Glutamatergic neuron (in vitro differentiated cells): ENCODE measurements around the gene NEURL1B. TPM values are rescaled to one million over a fixed set of nuclear protein-coding genes. Genes with fewer than 3 reads are reported as not detected.

ENCODE experiments used
- DNase-seq: peaks from one replicate; pipeline ENCODE4 v3.0.0; 2022
- H3K27ac Mint-ChIP-seq: one replicate; pipeline ENCODE4 v1.8.0; 2020; ENCODE audit warnings: mild to moderate bottlenecking, mixed read lengths, inconsistent platforms; ENCODE audit not compliant: unreplicated experiment
- H3K27me3 Mint-ChIP-seq: one replicate; pipeline ENCODE4 v1.8.0; 2020; ENCODE audit warnings: mild to moderate bottlenecking, moderate library complexity, mixed read lengths, inconsistent platforms; ENCODE audit not compliant: unreplicated experiment
- H3K36me3 Mint-ChIP-seq: one replicate; pipeline ENCODE4 v1.8.0; 2020; ENCODE audit warnings: mild to moderate bottlenecking, mixed read lengths, inconsistent platforms; ENCODE audit not compliant: unreplicated experiment
- H3K4me1 Mint-ChIP-seq: one replicate; pipeline ENCODE4 v1.8.0; 2020; ENCODE audit warnings: mild to moderate bottlenecking, low read depth, mixed read lengths, inconsistent platforms; ENCODE audit not compliant: unreplicated experiment
- H3K4me3 Mint-ChIP-seq: one replicate; pipeline ENCODE4 v1.8.0; 2020; ENCODE audit warnings: mild to moderate bottlenecking, mixed read lengths, inconsistent platforms; ENCODE audit not compliant: unreplicated experiment
- H3K9me3 Mint-ChIP-seq: one replicate; pipeline ENCODE4 v1.8.0; 2020; ENCODE audit warnings: mild to moderate bottlenecking, moderate library complexity, mixed read lengths, inconsistent platforms; ENCODE audit not compliant: unreplicated experiment
- long read RNA-seq: library from polyadenylated mRNA; unstranded; transcript quantifications from one replicate; pipeline ENCODE4 v2.0.0, GENCODE V29; 2020; ENCODE audit not compliant: unreplicated experiment
- total RNA-seq: library from RNA; stranded (reverse); fragmentation: NEBNext Ultra II Directional; extraction: Animal tissue kit (Norgen Biotek cat#: 25700); gene quantifications from one replicate; pipeline ENCODE4 v1.2.1, GENCODE V29; 2021; ENCODE audit not compliant: unreplicated experiment
- TF ChIP-seq, protein P1 (sequence below): fragments of 200-600 bp; sonication (generic); IDR thresholded peaks from one replicate; pipeline ENCODE4 v1.5.0; 2021; ENCODE audit not compliant: partially characterized antibody, unreplicated experiment

The NEURL1B gene
- 11.4 TPM for total RNA-seq
- long read RNA-seq, partial matches to known transcripts = 0 of 3 reads
- long read RNA-seq, other reads (novel, unspliced or antisense) = 3 of 3 reads

DNA sequence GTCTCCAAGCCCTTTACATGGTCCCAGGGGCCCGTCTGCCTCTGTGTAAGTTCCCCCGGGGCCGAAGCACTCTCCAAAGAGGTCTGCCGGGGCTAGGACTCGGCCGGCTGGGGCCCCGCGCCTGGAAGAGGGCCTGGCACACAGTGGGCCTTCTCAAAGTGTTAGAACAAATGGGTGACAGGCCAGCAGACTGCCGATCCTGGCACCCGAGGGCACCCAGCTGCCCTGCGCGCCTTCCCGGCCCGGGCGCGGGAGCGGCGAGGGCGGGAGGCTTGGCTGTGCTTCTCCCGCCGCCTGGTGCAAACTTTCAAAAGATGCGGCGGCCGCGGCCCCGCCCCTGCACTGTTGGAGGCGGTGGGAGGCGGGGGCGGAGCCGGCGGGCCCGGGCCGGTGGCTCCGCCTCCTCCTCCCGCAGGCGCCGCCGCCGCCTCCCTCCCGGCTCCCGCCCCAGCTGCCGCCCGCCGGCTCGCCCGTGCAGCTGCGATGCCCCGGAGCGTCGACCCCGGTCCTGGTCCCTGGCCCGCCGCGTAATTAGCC lies at the start of gene NEURL1B:
Gene NEURL1B, plus strand, starts transcription at position 442 of the 537 bp plus-strand sequence. CDS start 144 bp downstream, outside the sequence.
- Mint-ChIP-seq H3K9me3 (peaks cover 7% of the 10 kb centered on the region), H3K27me3 (peaks cover 13% of the 10 kb centered on the region), H3K4me1 (peaks cover 8% of the 10 kb centered on the region), H3K4me3 (peak within 1 kb of the TSS; percentile 54), H3K27ac (peak within 1 kb of the TSS; percentile 68), H3K36me3 (no peaks in the 10 kb centered on the region)
- peak; percentile 86 for DNase-seq
- TF ChIP-seq, protein P1, sequence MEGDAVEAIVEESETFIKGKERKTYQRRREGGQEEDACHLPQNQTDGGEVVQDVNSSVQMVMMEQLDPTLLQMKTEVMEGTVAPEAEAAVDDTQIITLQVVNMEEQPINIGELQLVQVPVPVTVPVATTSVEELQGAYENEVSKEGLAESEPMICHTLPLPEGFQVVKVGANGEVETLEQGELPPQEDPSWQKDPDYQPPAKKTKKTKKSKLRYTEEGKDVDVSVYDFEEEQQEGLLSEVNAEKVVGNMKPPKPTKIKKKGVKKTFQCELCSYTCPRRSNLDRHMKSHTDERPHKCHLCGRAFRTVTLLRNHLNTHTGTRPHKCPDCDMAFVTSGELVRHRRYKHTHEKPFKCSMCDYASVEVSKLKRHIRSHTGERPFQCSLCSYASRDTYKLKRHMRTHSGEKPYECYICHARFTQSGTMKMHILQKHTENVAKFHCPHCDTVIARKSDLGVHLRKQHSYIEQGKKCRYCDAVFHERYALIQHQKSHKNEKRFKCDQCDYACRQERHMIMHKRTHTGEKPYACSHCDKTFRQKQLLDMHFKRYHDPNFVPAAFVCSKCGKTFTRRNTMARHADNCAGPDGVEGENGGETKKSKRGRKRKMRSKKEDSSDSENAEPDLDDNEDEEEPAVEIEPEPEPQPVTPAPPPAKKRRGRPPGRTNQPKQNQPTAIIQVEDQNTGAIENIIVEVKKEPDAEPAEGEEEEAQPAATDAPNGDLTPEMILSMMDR = no peak

DNA sequence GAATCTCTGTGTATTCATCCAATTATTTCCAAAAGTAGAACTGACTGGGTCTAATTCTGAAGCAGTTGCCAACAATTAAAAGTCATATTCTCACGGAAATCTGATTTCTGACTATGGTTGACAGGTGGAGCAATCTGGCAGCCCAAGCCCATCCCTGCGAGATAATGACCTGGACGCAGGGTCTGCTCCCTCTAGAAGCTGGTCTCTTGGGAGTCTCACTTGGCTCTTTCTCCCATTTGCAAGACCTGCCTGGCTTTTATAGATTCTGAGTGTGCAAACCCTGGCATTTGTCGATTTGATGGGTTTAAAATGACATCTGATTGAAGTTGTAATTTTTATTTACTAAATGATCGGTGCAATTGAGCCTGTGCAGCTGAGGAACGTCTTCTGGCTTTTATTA lies 49.4 kb upstream of the NEURL1B start:
- Mint-ChIP-seq H3K36me3 (no peaks in the 10 kb centered on the region), H3K27ac (no peak overlapping the region), H3K4me1 (peaks cover 18% of the 10 kb centered on the region), H3K9me3 (peaks cover 3% of the 10 kb centered on the region), H3K4me3 (no peak overlapping the region), H3K27me3 (peaks cover 8% of the 10 kb centered on the region)
- DNase-seq = no peak
- TF ChIP-seq, protein P1 = no peak

DNA sequence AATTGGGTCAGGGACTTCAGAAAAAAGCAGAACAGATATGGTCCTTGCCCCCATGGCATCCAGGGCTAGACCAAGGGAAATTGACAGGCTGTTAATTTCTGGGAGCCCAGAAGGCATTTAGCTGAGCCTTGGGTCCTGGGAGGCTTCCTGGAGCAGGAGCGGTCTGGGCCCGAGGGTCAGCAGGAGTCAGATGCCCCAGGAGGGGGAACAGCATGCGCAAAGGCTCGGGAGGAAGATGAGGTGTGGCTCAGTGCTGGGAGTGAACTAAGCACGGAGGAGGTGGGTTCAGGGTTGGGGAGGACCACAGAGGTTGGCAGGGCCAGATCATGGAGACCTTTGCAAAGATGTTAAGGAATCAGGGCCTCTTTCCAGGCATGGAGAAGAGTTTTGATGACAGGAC lies 48.2 kb upstream of the NEURL1B start:
- H3K27me3 Mint-ChIP-seq = peaks cover 13% of the 10 kb centered on the region
- H3K36me3 Mint-ChIP-seq = no peaks in the 10 kb centered on the region
- H3K4me1 Mint-ChIP-seq = peaks cover 13% of the 10 kb centered on the region
- H3K4me3 Mint-ChIP-seq = no peak overlapping the region
- no peak for DNase-seq
- H3K9me3 Mint-ChIP-seq = peaks cover 3% of the 10 kb centered on the region
- TF ChIP-seq, protein P1 = no peak
- H3K27ac Mint-ChIP-seq = no peak overlapping the region

DNA sequence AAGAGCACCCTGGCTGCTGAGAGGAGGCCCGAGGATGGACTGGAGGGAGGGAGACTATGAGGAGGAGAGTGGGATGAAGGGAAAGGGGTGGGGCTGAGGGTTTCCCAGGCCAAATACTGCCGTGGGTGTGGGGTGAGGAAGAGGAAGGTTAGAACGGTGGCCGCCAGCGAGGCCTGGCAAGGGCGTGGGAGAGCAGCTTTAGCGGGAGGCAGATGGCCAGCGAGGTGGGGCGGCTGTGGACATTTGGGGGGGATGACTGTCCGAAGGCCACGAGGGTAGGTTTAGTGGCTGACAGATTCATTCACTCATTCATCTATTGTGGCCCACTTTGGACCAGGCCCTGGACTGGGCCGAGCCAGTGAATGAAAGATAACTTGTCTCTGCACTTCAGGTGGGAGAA lies 47.8 kb upstream of the NEURL1B start:
- Mint-ChIP-seq H3K4me3 (no peak overlapping the region), H3K9me3 (peaks cover 3% of the 10 kb centered on the region), H3K27me3 (peaks cover 13% of the 10 kb centered on the region), H3K36me3 (no peaks in the 10 kb centered on the region), H3K27ac (no peak overlapping the region), H3K4me1 (peaks cover 13% of the 10 kb centered on the region)
- no peak for DNase-seq
- TF ChIP-seq, protein P1 = no peak

DNA sequence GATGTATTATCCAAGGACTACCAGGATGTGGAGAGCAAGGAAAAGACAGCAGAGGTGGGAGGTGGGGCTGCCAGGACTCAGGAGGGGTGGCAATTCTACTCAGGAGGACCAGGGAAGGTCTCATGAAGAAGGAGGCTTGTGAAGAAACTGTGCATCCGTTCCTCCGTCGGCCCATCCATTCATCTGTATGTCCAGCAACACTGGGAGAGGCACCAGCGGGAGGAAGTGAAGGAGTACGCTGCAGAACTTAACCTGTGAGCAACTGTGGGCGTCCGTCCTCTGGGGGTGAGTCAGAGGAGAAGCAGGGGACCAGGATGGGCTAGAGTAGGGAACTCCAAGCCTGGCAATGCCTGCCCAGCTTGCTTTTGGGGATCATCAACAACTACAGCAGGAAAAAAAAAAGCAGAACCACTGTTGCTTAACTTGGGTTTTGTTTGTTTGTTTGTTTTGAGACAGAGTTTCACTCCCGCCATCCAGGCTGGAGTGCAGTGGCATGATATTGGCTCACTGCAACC lies 47.3 kb upstream of the NEURL1B start:
- DNase-seq = no peak
- peaks cover 13% of the 10 kb centered on the region for H3K27me3 Mint-ChIP-seq
- no peak overlapping the region for H3K4me3 Mint-ChIP-seq
- H3K4me1 Mint-ChIP-seq = peaks cover 13% of the 10 kb centered on the region
- peaks cover 3% of the 10 kb centered on the region for H3K9me3 Mint-ChIP-seq
- TF ChIP-seq, protein P1 = no peak
- no peak overlapping the region for H3K27ac Mint-ChIP-seq
- no peaks in the 10 kb centered on the region for H3K36me3 Mint-ChIP-seq
